ENCODE measurements around the gene HSDL1. TPM values are rescaled to one million over a fixed set of nuclear protein-coding genes. Genes with fewer than 3 reads are reported as not detected.

HSDL1 gene
- total RNA-seq, 3 donors from 2014 or later (not counting 1 experiment from before 2014, with no cell fraction given): 11.2 to 15.3 (median 13.5) TPM

GRCh38 chr16:84155771-84156170 is 10.8 kb upstream of the HSDL1 start:
- no peaks in the 10 kb centered on the region for H3K36me3 Mint-ChIP-seq
- H3K4me1 ChIP-seq (ENCODE audit: control insufficient read depth, insufficient read depth, low read length): no peaks in the 10 kb centered on the region
- 71% methylated on average over 5 of the region's 6 CpGs for WGBS (ENCODE audit: insufficient coverage)
- no peak for TF ChIP-seq CTCF (IDR thresholded peaks at IDR 0.05)
- no peak for DNase-seq
- H3K9me3 ChIP-seq (ENCODE audit: control insufficient read depth, insufficient read depth, low read length): no peaks in the 10 kb centered on the region
- no peaks in the 10 kb centered on the region for H3K36me3 ChIP-seq (ENCODE audit: control insufficient read depth, insufficient read depth, low read length)
- H3K4me3 Mint-ChIP-seq: no peak overlapping the region
- no peaks in the 10 kb centered on the region for H3K4me1 Mint-ChIP-seq
- no peak overlapping the region for H3K4me3 ChIP-seq (ENCODE audit: low read length)
- no peaks in the 10 kb centered on the region for H3K27me3 ChIP-seq (ENCODE audit: control insufficient read depth, insufficient read depth, low read length)
- H3K27ac ChIP-seq (ENCODE audit: low read length): no peak overlapping the region
- H3K27ac Mint-ChIP-seq: no peak overlapping the region
- ATAC-seq: no peak
- intact Hi-C loops (cut with micrococcal nuclease): no loop called here
- peaks cover 29 to 51% of the 10 kb centered on the region in 2 donors for H3K27me3 Mint-ChIP-seq (ENCODE audit: low read depth in 2 of 2)
- H3K9me3 Mint-ChIP-seq: no peaks in the 10 kb centered on the region

GRCh38 chr16:84155226-84155625 is 10.2 kb upstream of the HSDL1 start:
- no peaks in the 10 kb centered on the region for H3K4me1 ChIP-seq (ENCODE audit: control insufficient read depth, insufficient read depth, low read length)
- intact Hi-C loops (cut with micrococcal nuclease): no loop called here
- TF ChIP-seq CTCF (IDR thresholded peaks at IDR 0.05): no peak
- DNase-seq: no peak
- no peaks in the 10 kb centered on the region for H3K9me3 ChIP-seq (ENCODE audit: control insufficient read depth, insufficient read depth, low read length)
- Mint-ChIP-seq H3K27ac (no peak overlapping the region), H3K4me1 (no peaks in the 10 kb centered on the region), H3K4me3 (no peak overlapping the region), H3K36me3 (no peaks in the 10 kb centered on the region), H3K27me3 (ENCODE audit: low read depth in 2 of 2) (peaks cover 29 to 51% of the 10 kb centered on the region in 2 donors), H3K9me3 (no peaks in the 10 kb centered on the region)
- no peak overlapping the region for H3K4me3 ChIP-seq (ENCODE audit: low read length)
- no peak overlapping the region for H3K27ac ChIP-seq (ENCODE audit: low read length)
- ATAC-seq: no peak
- H3K36me3 ChIP-seq (ENCODE audit: control insufficient read depth, insufficient read depth, low read length): no peaks in the 10 kb centered on the region
- H3K27me3 ChIP-seq (ENCODE audit: control insufficient read depth, insufficient read depth, low read length): no peaks in the 10 kb centered on the region
- WGBS (ENCODE audit: insufficient coverage): 84% methylated on average over 4 of the region's 4 CpGs

- DNase-seq (no peak), ATAC-seq (no peak)
- Histone ChIP-seq H3K4me3 (ENCODE audit: low read length) (no peak overlapping the region), H3K27ac (ENCODE audit: low read length) (no peak overlapping the region), H3K4me1 (ENCODE audit: control insufficient read depth, insufficient read depth, low read length) (no peaks in the 10 kb centered on the region), H3K27me3 (ENCODE audit: control insufficient read depth, insufficient read depth, low read length) (no peaks in the 10 kb centered on the region), H3K36me3 (ENCODE audit: control insufficient read depth, insufficient read depth, low read length) (no peaks in the 10 kb centered on the region), H3K9me3 (ENCODE audit: control insufficient read depth, insufficient read depth, low read length) (no peaks in the 10 kb centered on the region)
- WGBS (ENCODE audit: insufficient coverage): 82% methylated on average over 8 of the region's 8 CpGs
- Mint-ChIP-seq H3K4me1 (no peaks in the 10 kb centered on the region), H3K4me3 (no peak overlapping the region), H3K27me3 (ENCODE audit: low read depth in 2 of 2) (peaks cover 29 to 41% of the 10 kb centered on the region in 2 donors), H3K36me3 (no peaks in the 10 kb centered on the region), H3K9me3 (no peaks in the 10 kb centered on the region), H3K27ac (no peak overlapping the region)
- intact Hi-C loops (cut with micrococcal nuclease): no loop called here
- no peak for TF ChIP-seq CTCF (IDR thresholded peaks at IDR 0.05)
These were observed 8.8 kb upstream of the HSDL1 start for GRCh38 chr16:84153660-84154214.

GRCh38 chr16:84150926-84151325 is 5.9 kb upstream of the HSDL1 start:
- ATAC-seq: no peak
- WGBS (ENCODE audit: insufficient coverage): 86% methylated on average over 3 of the region's 3 CpGs
- intact Hi-C loops (cut with micrococcal nuclease): no loop called here

More at GRCh38 chr16:84150926-84151325, 5.9 kb upstream of the HSDL1 start:
- Mint-ChIP-seq H3K4me1 (no peaks in the 10 kb centered on the region), H3K36me3 (no peaks in the 10 kb centered on the region), H3K27ac (no peak overlapping the region), H3K4me3 (no peak overlapping the region), H3K9me3 (no peaks in the 10 kb centered on the region), H3K27me3 (ENCODE audit: low read depth in 2 of 2) (peaks cover 26 to 27% of the 10 kb centered on the region in 2 donors)
- H3K9me3 ChIP-seq (ENCODE audit: control insufficient read depth, insufficient read depth, low read length): no peaks in the 10 kb centered on the region
- no peak overlapping the region for H3K4me3 ChIP-seq (ENCODE audit: low read length)
- no peak for TF ChIP-seq CTCF (IDR thresholded peaks at IDR 0.05)
- H3K36me3 ChIP-seq (ENCODE audit: control insufficient read depth, insufficient read depth, low read length): no peaks in the 10 kb centered on the region
- H3K27me3 ChIP-seq (ENCODE audit: control insufficient read depth, insufficient read depth, low read length): no peaks in the 10 kb centered on the region
- H3K27ac ChIP-seq (ENCODE audit: low read length): no peak overlapping the region
- DNase-seq: no peak
- no peaks in the 10 kb centered on the region for H3K4me1 ChIP-seq (ENCODE audit: control insufficient read depth, insufficient read depth, low read length)

All from natural killer cell (primary cell).